HEK293 (cell line): ENCODE measurements around the gene SLC29A3.

Experiments used
- CTCF ChIP-seq: fragments of 450-650 bp; formaldehyde crosslinking; IDR thresholded peaks from 2 replicates; pipeline ENCODE4 v1.5.1; 2016; ENCODE audit warnings: missing biosample characterization, missing genetic modification characterization
- KLF9 ChIP-seq: fragments of 450-650 bp; formaldehyde crosslinking; IDR thresholded peaks from 2 replicates; pipeline ENCODE4 v1.5.1; 2016; ENCODE audit warnings: missing biosample characterization, missing genetic modification characterization, low read depth
- ZNF175 ChIP-seq: fragments of 450-650 bp; formaldehyde crosslinking; IDR thresholded peaks from 2 replicates; pipeline ENCODE4 v1.5.1; 2016; ENCODE audit warnings: missing biosample characterization, missing genetic modification characterization
- ZNF473 ChIP-seq: fragments of 450-650 bp; formaldehyde crosslinking; IDR thresholded peaks from 2 replicates; pipeline ENCODE4 v1.5.1; 2017; ENCODE audit warnings: missing biosample characterization, missing genetic modification characterization
- ZNF670 ChIP-seq: fragments of 450-650 bp; formaldehyde crosslinking; IDR thresholded peaks from 2 replicates; pipeline ENCODE4 v1.5.1; 2016; ENCODE audit warnings: missing biosample characterization, missing genetic modification characterization, low read depth
- TF ChIP-seq, protein P1 (sequence below): fragments of 450-650 bp; formaldehyde crosslinking; IDR thresholded peaks from 2 replicates; pipeline ENCODE4 v1.5.1; 2017; ENCODE audit warnings: missing biosample characterization, missing genetic modification characterization

- TF ChIP-seq, protein P1, sequence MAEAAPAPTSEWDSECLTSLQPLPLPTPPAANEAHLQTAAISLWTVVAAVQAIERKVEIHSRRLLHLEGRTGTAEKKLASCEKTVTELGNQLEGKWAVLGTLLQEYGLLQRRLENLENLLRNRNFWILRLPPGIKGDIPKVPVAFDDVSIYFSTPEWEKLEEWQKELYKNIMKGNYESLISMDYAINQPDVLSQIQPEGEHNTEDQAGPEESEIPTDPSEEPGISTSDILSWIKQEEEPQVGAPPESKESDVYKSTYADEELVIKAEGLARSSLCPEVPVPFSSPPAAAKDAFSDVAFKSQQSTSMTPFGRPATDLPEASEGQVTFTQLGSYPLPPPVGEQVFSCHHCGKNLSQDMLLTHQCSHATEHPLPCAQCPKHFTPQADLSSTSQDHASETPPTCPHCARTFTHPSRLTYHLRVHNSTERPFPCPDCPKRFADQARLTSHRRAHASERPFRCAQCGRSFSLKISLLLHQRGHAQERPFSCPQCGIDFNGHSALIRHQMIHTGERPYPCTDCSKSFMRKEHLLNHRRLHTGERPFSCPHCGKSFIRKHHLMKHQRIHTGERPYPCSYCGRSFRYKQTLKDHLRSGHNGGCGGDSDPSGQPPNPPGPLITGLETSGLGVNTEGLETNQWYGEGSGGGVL (tag by site-specific recombination): no peak
- TF ChIP-seq ZNF473 (tag by site-specific recombination) (no peak), ZNF670 (no peak), CTCF (tag by site-specific recombination) (no peak), ZNF175 (tag by site-specific recombination) (no peak), KLF9 (tag by site-specific recombination) (no peak)
Observed at GRCh38 chr10:71333129-71333887, 14.2 kb downstream of the SLC29A3 start.
